K562 (cell line): Measurements from ENCODE around the gene WDR90. TPM values are rescaled to one million over a fixed set of nuclear protein-coding genes. Genes with fewer than 3 reads are reported as not detected.

Experiments
- ATAC-seq: fragments of 200-7000 bp; cut with Tn5 transposase; 3 replicates; pipeline ENCODE4 v1.9.1; 2020; ENCODE audit warnings: moderate library complexity
- BruUV-seq: library from RNA; stranded (reverse); fragments of 400-500 nt; replicated peaks from 2 replicates; lab custom pipeline; 2021; lab: Mats Ljungman, UMichigan
- CTCF ChIA-PET: fragments of 300-600 bp; formaldehyde crosslinking; extraction: SDS; loops from one replicate; lab custom pipeline; 2021; ENCODE audit warnings: low intra/inter-chr PET ratio; lab: Yijun Ruan, JAX
- POLR2A ChIA-PET: fragments of 300-600, 350-650 bp; sonication (Branson Sonifier 250); formaldehyde crosslinking; extraction: SDS; loops from one replicate; lab custom pipeline; 2021; ENCODE audit warnings: antibody characterized with exemption, inconsistent platforms; lab: Yijun Ruan, JAX
- DNase-seq, 4 experiments: peaks; one replicate each; pipeline versions ENCODE4 v3.0.0 to v3.0.0-alpha.2; 2011 to 2018; ENCODE audit warnings: low spot score in 3 of 4, mixed read lengths in 3 of 4; ENCODE audit errors: extremely low read depth in 1 of 4
- FAIRE-seq: peaks from 2 replicates; lab custom pipeline; 2011; peaks lifted over from hg19 to GRCh38; lab: Jason Lieb, UNC
- H2AFZ ChIP-seq: 2 replicates; pipeline ENCODE4 v1.6.0; 2011; ENCODE audit warnings: low read depth, low read length, control low read depth, inconsistent platforms
- H3K27ac ChIP-seq: fragments of 200-600 bp; 3 replicates; pipeline ENCODE4 v1.8.0; 2011; ENCODE audit warnings: low read depth, mild to moderate bottlenecking, control low read depth, inconsistent platforms, low read length, moderate library complexity, mixed read lengths; ENCODE audit errors: extremely low read depth
- H3K27me3 ChIP-seq, 2 experiments: fragments of 300-600 bp in 1 of 2; 2 replicates in 1 of 2; 3 replicates in 1 of 2; pipeline versions ENCODE4 v1.6.0 to v1.8.0; 2011; ENCODE audit warnings: inconsistent platforms in 2 of 2, low read length in 2 of 2, mild to moderate bottlenecking in 1 of 2, mixed read lengths in 1 of 2, moderate library complexity in 1 of 2; ENCODE audit not compliant: control insufficient read depth in 2 of 2, insufficient read depth in 2 of 2
- H3K36me3 ChIP-seq: fragments of 300-600 bp; 3 replicates; pipeline ENCODE4 v1.8.0; 2011; ENCODE audit warnings: mild to moderate bottlenecking, low read length, inconsistent platforms; ENCODE audit not compliant: control insufficient read depth, insufficient read depth
- H3K4me1 ChIP-seq, 2 experiments: fragments of 200-600 bp in 1 of 2; replicated peaks in 1 of 2; 2 replicates in 1 of 2; 3 replicates in 1 of 2; pipeline versions ENCODE4 v1.5.1 to v1.8.0; 2011; ENCODE audit warnings: inconsistent platforms in 2 of 2, low read length in 2 of 2, mild to moderate bottlenecking in 1 of 2, mixed read lengths in 1 of 2, moderate library complexity in 1 of 2; ENCODE audit not compliant: control insufficient read depth in 2 of 2, insufficient read depth in 2 of 2
- H3K4me2 ChIP-seq: 2 replicates; pipeline ENCODE4 v1.6.1; 2011; ENCODE audit warnings: low read length, control low read depth, inconsistent platforms, mixed read lengths; ENCODE audit not compliant: insufficient read depth
- H3K4me3 ChIP-seq: fragments of 200-600 bp; sonication (generic), shearing (Covaris generic); 2 replicates; pipeline ENCODE4 v1.5.1; 2016; ENCODE audit warnings: control low read depth, inconsistent platforms
- H3K79me2 ChIP-seq: fragments of 200-600 bp; 3 replicates; pipeline ENCODE4 v1.8.0; 2011; ENCODE audit warnings: low read length, inconsistent platforms; ENCODE audit not compliant: control insufficient read depth, insufficient read depth
- H3K9ac ChIP-seq, 2 experiments: 2 replicates each; pipeline versions ENCODE4 v1.6.0 to v1.6.1; 2011; ENCODE audit warnings: low read depth in 2 of 2, low read length in 2 of 2, control low read depth in 1 of 2, inconsistent platforms in 1 of 2, mild to moderate bottlenecking in 1 of 2, mixed read lengths in 1 of 2; ENCODE audit not compliant: insufficient read depth in 1 of 2
- H3K9me1 ChIP-seq: one replicate; pipeline ENCODE4 v1.6.0; 2011; ENCODE audit warnings: inconsistent platforms, mild to moderate bottlenecking, low read length, moderate library complexity; ENCODE audit not compliant: control insufficient read depth, insufficient read depth
- H3K9me3 ChIP-seq: replicated peaks from 2 replicates; pipeline ENCODE4 v1.5.1; 2011; ENCODE audit warnings: low read depth, low read length, inconsistent platforms; ENCODE audit not compliant: control insufficient read depth, insufficient read depth
- H4K20me1 ChIP-seq: replicated peaks from 2 replicates; pipeline ENCODE4 v1.6.1; 2011; ENCODE audit warnings: low read length, inconsistent platforms, mixed read lengths; ENCODE audit not compliant: control insufficient read depth, insufficient read depth
- ADNP ChIP-seq: fragments of 200-800 bp; sonication (Bioruptor generic); IDR thresholded peaks from 2 replicates; pipeline ENCODE4 v1.6.1; 2016; ENCODE audit warnings: missing genetic modification characterization, missing compliant biosample characterization
- CBFB ChIP-seq: sonication (generic); formaldehyde crosslinking; IDR thresholded peaks from 2 replicates; pipeline ENCODE4 v1.4.0; 2020; ENCODE audit warnings: mild to moderate bottlenecking, missing genetic modification reagents
- GABPA ChIP-seq: fragments of 200-800 bp; sonication (Bioruptor generic); conservative IDR thresholded peaks from 2 replicates; pipeline ENCODE4 v1.6.1; 2016; ENCODE audit warnings: low read depth, missing genetic modification characterization, missing compliant biosample characterization
- HDAC3 ChIP-seq: fragments of 450-650 bp; IDR thresholded peaks from 2 replicates; pipeline ENCODE4 v1.6.1; 2018; ENCODE audit warnings: borderline replicate concordance, mild to moderate bottlenecking, moderate library complexity; ENCODE audit not compliant: partially characterized antibody
- NR2F6 ChIP-seq: fragments of 450-650 bp; formaldehyde crosslinking; IDR thresholded peaks from 2 replicates; pipeline ENCODE4 v1.4.0; 2020; ENCODE audit warnings: mild to moderate bottlenecking
- PCBP1 ChIP-seq: fragments of 200-400 bp; formaldehyde crosslinking; IDR thresholded peaks from 2 replicates; pipeline ENCODE4 v1.6.1; 2018; ENCODE audit warnings: mild to moderate bottlenecking, low read depth, low read length; ENCODE audit not compliant: poor library complexity, severe bottlenecking
- PHF8 ChIP-seq: fragments of 200-600 bp; sonication (generic); IDR thresholded peaks from 2 replicates; pipeline ENCODE4 v1.6.1; 2012; ENCODE audit warnings: mixed run types, mild to moderate bottlenecking, inconsistent platforms, low read length, moderate library complexity, borderline replicate concordance
- RBBP5 ChIP-seq: fragments of 200-600 bp; sonication (generic); IDR thresholded peaks from 2 replicates; pipeline ENCODE4 v1.6.1; 2012; ENCODE audit warnings: borderline replicate concordance, mild to moderate bottlenecking, low read length, control low read depth, inconsistent platforms; ENCODE audit not compliant: insufficient read depth, poor library complexity, severe bottlenecking
- SAFB ChIP-seq: fragments of 200-400 bp; formaldehyde crosslinking; IDR thresholded peaks from 2 replicates; pipeline ENCODE4 v1.6.1; 2017; ENCODE audit warnings: low read depth, low read length, borderline replicate concordance
- SMARCA5 ChIP-seq: fragments of 450-650 bp; IDR thresholded peaks from 2 replicates; pipeline ENCODE4 v1.6.1; 2016
- SMARCC2 ChIP-seq: fragments of 450-650 bp; IDR thresholded peaks from 2 replicates; pipeline ENCODE4 v1.6.1; 2017; ENCODE audit warnings: antibody characterized with exemption, moderate library complexity, mild to moderate bottlenecking, low read depth
- ZNF280A ChIP-seq: fragments of 450-650 bp; IDR thresholded peaks from 2 replicates; pipeline ENCODE4 v1.6.1; 2018; ENCODE audit warnings: mild to moderate bottlenecking, low read depth; ENCODE audit not compliant: partially characterized antibody
- WGBS: fragments of 100-300 bp; shearing (Covaris generic); methylation state at CpG from one replicate; pipeline ENCODE4 v1.1.6; 2016; ENCODE audit warnings: low coverage, mixed read lengths; ENCODE audit not compliant: insufficient coverage; ENCODE audit errors: missing lambda C conversion rate; 5-methylcytosine and 5-hydroxymethylcytosine counted together
- in situ Hi-C: fragments of 300-500 bp; cut with MboI; formaldehyde crosslinking; loops from 4 replicates; pipeline ENCODE4 v1.15.0; 2018; ENCODE audit warnings: inconsistent platforms, mixed read lengths
- intact Hi-C: fragments of 100-400 bp; cut with micrococcal nuclease; formaldehyde crosslinking; loops from 2 replicates; pipeline ENCODE4 v1.14.2; 2022
- polyA plus RNA-seq, 8 experiments: library from polyadenylated mRNA; depleted of rRNA in 4 of 8; stranded (reverse) in 5 of 8; unstranded in 3 of 8; fragments of >200 nt; fragmentation: Nextera tagmentation in 2 of 8; fragmentation: Illumina TruSeq in 1 of 8; extraction: Ambion mirVana in 2 of 8; extraction: Trizol in 1 of 8; gene quantifications; 2 replicates each; pipeline versions ENCODE4 v1.2.1 to v1.2.3, GENCODE V29; 2011 to 2014; ENCODE audit warnings: inconsistent platforms in 1 of 8, missing spikeins in 1 of 8
- total RNA-seq, 7 experiments: library from RNA; depleted of rRNA in 6 of 7; stranded (reverse); fragments of >200 nt in 6 of 7; fragmentation: Illumina TruSeq in 2 of 7; extraction: Trizol in 2 of 7; gene quantifications; 2 replicates each; pipeline versions ENCODE4 v1.2.1 to v1.2.3, GENCODE V29; 2011 to 2021; ENCODE audit warnings: low replicate concordance in 1 of 7
- TF ChIP-seq, protein P1 (sequence below), 3 experiments: fragments of 200-800 bp in 1 of 3; fragments of 250-450 bp in 1 of 3; fragments of 450-650 bp in 1 of 3; sonication (Bioruptor Pico) in 1 of 3; sonication (Bioruptor generic) in 1 of 3; formaldehyde crosslinking in 1 of 3; IDR thresholded peaks; 2 replicates each; pipeline versions ENCODE4 v1.6.1 to v1.8.0; 2016 to 2022; ENCODE audit warnings: mild to moderate bottlenecking in 2 of 3, missing genetic modification characterization in 2 of 3, missing compliant biosample characterization in 1 of 3, moderate library complexity in 1 of 3

WDR90 gene
- total and polyA plus RNA-seq, 9 of the 15 experiments (the other 6 are each of a cell fraction or from before 2014, with no cell fraction given) = 0.44 to 12.6 (median 3.3) TPM

DNA sequence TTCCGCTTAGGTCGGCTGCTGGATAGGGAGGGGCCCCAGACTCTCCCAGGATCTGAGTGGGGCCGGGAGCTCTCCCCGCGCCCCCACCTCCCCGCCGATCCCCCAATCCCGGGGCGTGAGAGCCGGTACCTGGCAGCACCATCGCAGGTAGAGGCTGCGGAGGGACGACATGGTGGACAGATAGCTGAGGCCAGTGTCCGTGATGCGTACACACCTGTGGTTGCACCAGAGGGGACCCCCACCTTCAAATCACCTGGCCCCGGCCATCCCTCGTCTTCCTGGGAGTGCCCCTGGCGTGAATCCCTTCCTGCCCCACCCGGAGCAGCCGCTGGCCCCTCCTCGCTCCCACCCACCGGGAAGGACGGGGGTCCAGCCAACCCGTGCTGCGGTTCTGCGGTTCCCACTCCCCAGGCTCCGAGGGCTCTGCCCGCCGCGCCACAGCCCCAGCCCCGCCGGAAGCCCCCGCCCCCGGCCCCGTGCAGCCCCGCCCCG is 45.7 kb downstream of the WDR90 start:
- ChIA-PET CTCF (interaction anchor here (1.0 kb wide), 1 partner anchor 90 kb away, joined by 4 read pairs; no protein-coding TSS in a partner anchor), POLR2A (interaction anchor here (0.6 to 1.6 kb wide), 8 partner anchors 8 to 296 kb away, joined by 3 to 9 read pairs (median 4); partner anchors contain the start of genes GNG13 and METRN)
- peak overlapping the region; percentile 77 for H2AFZ ChIP-seq
- H3K27ac ChIP-seq = no peak overlapping the region; the same call in 2 of the 3 replicates
- no TSS peak for BruUV-seq
- peaks cover 7 to 16% of the 10 kb centered on the region in 2 experiments; a peak in 4 of 5 replicates for H3K27me3 ChIP-seq
- H3K9me3 ChIP-seq = no peaks in the 10 kb centered on the region
- peak in 2 of 4 experiments; percentile 89 to 90 for DNase-seq
- 5% methylated on average over 13 of the region's 37 CpGs for WGBS
- peaks cover 5% of the 10 kb centered on the region; the same call in 2 of the 3 replicates for H3K79me2 ChIP-seq
- no peaks in the 10 kb centered on the region for H3K36me3 ChIP-seq
- no peak for FAIRE-seq
- ATAC-seq = no peak
- peaks cover 1% of the 10 kb centered on the region; the same call in 1 of the 2 replicates for H4K20me1 ChIP-seq
- H3K4me1 ChIP-seq = peaks cover 7 to 61% of the 10 kb centered on the region in 2 experiments
- peak overlapping the region; percentile 45 for H3K4me3 ChIP-seq
- intact Hi-C loops (no loop called here), in situ Hi-C loops (no loop called here)
- no peaks in the 10 kb centered on the region for H3K9me1 ChIP-seq
- H3K9ac ChIP-seq = peak overlapping the region; percentile 14 to 81; a peak in 3 of 4 replicates
- H3K4me2 ChIP-seq = peak overlapping the region; percentile 80
- TF ChIP-seq, protein P1, sequence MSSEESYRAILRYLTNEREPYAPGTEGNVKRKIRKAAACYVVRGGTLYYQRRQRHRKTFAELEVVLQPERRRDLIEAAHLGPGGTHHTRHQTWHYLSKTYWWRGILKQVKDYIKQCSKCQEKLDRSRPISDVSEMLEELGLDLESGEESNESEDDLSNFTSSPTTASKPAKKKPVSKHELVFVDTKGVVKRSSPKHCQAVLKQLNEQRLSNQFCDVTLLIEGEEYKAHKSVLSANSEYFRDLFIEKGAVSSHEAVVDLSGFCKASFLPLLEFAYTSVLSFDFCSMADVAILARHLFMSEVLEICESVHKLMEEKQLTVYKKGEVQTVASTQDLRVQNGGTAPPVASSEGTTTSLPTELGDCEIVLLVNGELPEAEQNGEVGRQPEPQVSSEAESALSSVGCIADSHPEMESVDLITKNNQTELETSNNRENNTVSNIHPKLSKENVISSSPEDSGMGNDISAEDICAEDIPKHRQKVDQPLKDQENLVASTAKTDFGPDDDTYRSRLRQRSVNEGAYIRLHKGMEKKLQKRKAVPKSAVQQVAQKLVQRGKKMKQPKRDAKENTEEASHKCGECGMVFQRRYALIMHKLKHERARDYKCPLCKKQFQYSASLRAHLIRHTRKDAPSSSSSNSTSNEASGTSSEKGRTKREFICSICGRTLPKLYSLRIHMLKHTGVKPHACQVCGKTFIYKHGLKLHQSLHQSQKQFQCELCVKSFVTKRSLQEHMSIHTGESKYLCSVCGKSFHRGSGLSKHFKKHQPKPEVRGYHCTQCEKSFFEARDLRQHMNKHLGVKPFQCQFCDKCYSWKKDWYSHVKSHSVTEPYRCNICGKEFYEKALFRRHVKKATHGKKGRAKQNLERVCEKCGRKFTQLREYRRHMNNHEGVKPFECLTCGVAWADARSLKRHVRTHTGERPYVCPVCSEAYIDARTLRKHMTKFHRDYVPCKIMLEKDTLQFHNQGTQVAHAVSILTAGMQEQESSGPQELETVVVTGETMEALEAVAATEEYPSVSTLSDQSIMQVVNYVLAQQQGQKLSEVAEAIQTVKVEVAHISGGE (CRISPR knock-in tag; IDR thresholded peaks at IDR 0.05) = 0 out of 6 replicates have a peak, but pooled peaks of 1 of the 3 experiments have one; percentile 33
- TF ChIP-seq SMARCC2 (no peak), HDAC3 (no peak), RBBP5 (peak; percentile 13), SAFB (no peak), PHF8 (peak; percentile 30; the same call in 1 of the 2 replicates), SMARCA5 (no peak), NR2F6 (CRISPR knock-in tag) (no peak), GABPA (peak; percentile 68), ZNF280A (no peak), CBFB (no peak), PCBP1 (peak; percentile 8), ADNP (no peak)
